Aorta (tissue), 5 donors: ENCODE results near the gene SLC35B3. TPM values are rescaled to one million over a fixed set of nuclear protein-coding genes. Genes with fewer than 3 reads are reported as not detected.

ENCODE experiments used
- ATAC-seq: fragments of 200-7000 bp; cut with Tn5 transposase; one replicate; pipeline ENCODE4 v1.9.1; 2022; ENCODE audit warnings: moderate library complexity; ENCODE audit not compliant: low FRiP score
- DNase-seq, 2 donors: peaks; one replicate each; pipeline ENCODE4 v3.0.0-alpha.2; 2020
- H3K27ac ChIP-seq, 2 donors: one replicate each; pipeline ENCODE4 v1.5.1; 2013; ENCODE audit warnings: low read length in 2 of 2, mild to moderate bottlenecking in 2 of 2, moderate library complexity in 2 of 2, control low read depth in 1 of 2, inconsistent platforms in 1 of 2, low read depth in 1 of 2
- H3K27me3 ChIP-seq, 2 donors: one replicate each; pipeline ENCODE4 v1.6.1; 2013; ENCODE audit warnings: control low read depth in 1 of 2, low read length in 1 of 2, mild to moderate bottlenecking in 1 of 2, moderate library complexity in 1 of 2; ENCODE audit not compliant: insufficient read depth in 2 of 2, control insufficient read depth in 1 of 2
- H3K36me3 ChIP-seq, 2 donors: one replicate each; pipeline ENCODE4 v1.6.1; 2013; ENCODE audit warnings: control low read depth in 1 of 2, low read length in 1 of 2, mild to moderate bottlenecking in 1 of 2; ENCODE audit not compliant: insufficient read depth in 2 of 2, control insufficient read depth in 1 of 2
- H3K4me1 ChIP-seq, 2 donors: one replicate each; pipeline ENCODE4 v1.6.1; 2013; ENCODE audit warnings: low read length in 2 of 2, control low read depth in 1 of 2, mild to moderate bottlenecking in 1 of 2, moderate library complexity in 1 of 2; ENCODE audit not compliant: insufficient read depth in 2 of 2, control insufficient read depth in 1 of 2
- H3K4me3 ChIP-seq, 2 donors: one replicate each; pipeline ENCODE4 v1.5.1; 2013; ENCODE audit warnings: low read length in 2 of 2, control low read depth in 1 of 2, mild to moderate bottlenecking in 1 of 2
- H3K9me3 ChIP-seq: one replicate; pipeline ENCODE4 v1.6.1; 2013; ENCODE audit warnings: mild to moderate bottlenecking, low read length; ENCODE audit not compliant: control insufficient read depth
- WGBS, 2 donors: extraction: QIAGEN DNeasy Blood & Tissue Kit; methylation state at CpG; one replicate each; pipeline ENCODE4 v1.1.7; 2013; 5-methylcytosine and 5-hydroxymethylcytosine counted together
- intact Hi-C, 2 donors: fragments of 100-400 bp; cut with DNase I; formaldehyde crosslinking; loops; one replicate each; pipeline versions ENCODE4 v1.14.2 to v1.15.0; 2022
- long read RNA-seq, 2 donors: library from polyadenylated mRNA; unstranded; transcript quantifications; one replicate each; pipeline ENCODE4 v2.0.0, GENCODE V29; 2020 to 2021
- polyA plus RNA-seq, 2 donors: library from polyadenylated mRNA; stranded (reverse); fragments of 200-250 nt; gene quantifications; one replicate each; pipeline ENCODE4 v1.2.3, GENCODE V29; 2013
- total RNA-seq, 2 donors: library from RNA; stranded (reverse); fragmentation: NEBNext Ultra II Directional; extraction: Animal tissue kit (Norgen Biotek cat#: 25700); gene quantifications; one replicate each; pipeline ENCODE4 v1.2.1, GENCODE V29; 2021
- donor health status: healthy with polysubstance abuse.
- donor health status: Bipolar disorder and iron deficiency.
- donor health status: DM: no; HTN: no; CAD: no.
- donor health status: DM: no; HTN: no; CAD: no.
- donor health status: DM: yes; HTN: yes; CAD: no.

Gene SLC35B3
- 10 to 100 TPM; 17.2 to 17.8 TPM for total RNA-seq
- polyA plus RNA-seq = 10 to 100 TPM; 18.9 to 22.4 TPM
- long read RNA-seq, donor 1, transcript SLC35B3-202 (11 exons, 1,973 nt) = major isoform, 16 of 37 reads
- long read RNA-seq, donor 1, partial matches to known transcripts = 3 of 37 reads
- long read RNA-seq, donor 1, other reads (novel, unspliced or antisense) = 18 of 37 reads
- long read RNA-seq, donor 2, partial matches to known transcripts = 0 of 7 reads
- long read RNA-seq, donor 2, other reads (novel, unspliced or antisense) = 7 of 7 reads

GRCh38 chr6:8435093-8435844 lies at the start of gene SLC35B3:
Gene SLC35B3, minus strand, starts transcription at chr6:8435545.
- peak; percentile 100 for ATAC-seq
- no peaks in the 10 kb centered on the region for H3K4me1 ChIP-seq
- intact Hi-C loops = loop anchor here in 1 of 2 donors (10.0 kb wide), 1 partner anchor 530 kb away; no protein-coding TSS in a partner anchor
- H3K36me3 ChIP-seq = no peaks in the 10 kb centered on the region
- H3K27me3 ChIP-seq = no peaks in the 10 kb centered on the region
- peak; percentile 97 to 99 for DNase-seq
- H3K27ac ChIP-seq = peak within 1 kb of the TSS; percentile 4 to 81
- 0 to 1% methylated on average over 57 to 62 of the region's 62 CpGs for WGBS, 2 donors
- H3K9me3 ChIP-seq = no peaks in the 10 kb centered on the region
- peak within 1 kb of the TSS; percentile 85 to 99 for H3K4me3 ChIP-seq

GRCh38 chr6:8483650-8484049 lies 48.3 kb upstream of the SLC35B3 start:
- H3K4me1 ChIP-seq = no peaks in the 10 kb centered on the region
- ATAC-seq = no peak
- DNase-seq = no peak
- no peak overlapping the region for H3K4me3 ChIP-seq
- no peak overlapping the region for H3K27ac ChIP-seq
- no peaks in the 10 kb centered on the region for H3K36me3 ChIP-seq
- WGBS, 2 donors = 58 to 78% methylated on average over 1 of the region's 1 CpG
- H3K27me3 ChIP-seq = no peaks in the 10 kb centered on the region
- H3K9me3 ChIP-seq = no peaks in the 10 kb centered on the region
- intact Hi-C loops = no loop called here

GRCh38 chr6:8481727-8482126 lies 46.4 kb upstream of the SLC35B3 start:
- Histone ChIP-seq H3K4me1 (no peaks in the 10 kb centered on the region), H3K4me3 (no peak overlapping the region), H3K36me3 (no peaks in the 10 kb centered on the region), H3K9me3 (no peaks in the 10 kb centered on the region), H3K27me3 (no peaks in the 10 kb centered on the region), H3K27ac (no peak overlapping the region)
- ATAC-seq (no peak), DNase-seq (no peak)
- intact Hi-C loops = no loop called here
- 33 to 45% methylated on average over 2 of the region's 2 CpGs for WGBS, 2 donors

DNA sequence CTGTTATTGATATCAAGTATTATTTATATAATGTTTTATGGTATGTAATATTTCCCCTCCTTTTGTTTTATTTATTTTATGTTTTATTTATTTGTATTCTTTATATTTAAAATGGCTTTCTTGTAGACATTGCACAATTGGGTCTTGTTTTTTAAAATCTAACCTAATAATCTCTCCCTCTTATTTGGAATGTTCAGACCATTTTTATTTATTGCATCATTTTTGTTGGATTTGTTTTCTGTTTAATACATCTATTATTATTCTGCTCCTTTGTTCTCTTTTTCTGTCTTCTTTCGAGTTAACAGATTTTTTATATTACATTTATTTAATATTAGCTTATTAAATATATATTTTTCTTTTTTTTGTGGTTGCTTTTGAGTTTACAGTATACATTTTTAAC lies 43.1 kb upstream of the SLC35B3 start:
- intact Hi-C loops = no loop called here
- no peak overlapping the region for H3K4me3 ChIP-seq
- H3K4me1 ChIP-seq = no peaks in the 10 kb centered on the region
- no peaks in the 10 kb centered on the region for H3K9me3 ChIP-seq
- no peak for DNase-seq
- H3K27me3 ChIP-seq = no peaks in the 10 kb centered on the region
- H3K36me3 ChIP-seq = peaks cover 0 to 5% of the 10 kb centered on the region in 2 donors
- no peak overlapping the region for H3K27ac ChIP-seq
- ATAC-seq = no peak
- WGBS, 2 donors = 74 to 83% methylated on average over 1 of the region's 1 CpG

GRCh38 chr6:8476656-8477055 lies 41.3 kb upstream of the SLC35B3 start:
- no peak for DNase-seq
- intact Hi-C loops = no loop called here
- H3K4me1 ChIP-seq = no peaks in the 10 kb centered on the region
- H3K27ac ChIP-seq = no peak overlapping the region
- no peaks in the 10 kb centered on the region for H3K9me3 ChIP-seq
- no peaks in the 10 kb centered on the region for H3K27me3 ChIP-seq
- peaks cover 0 to 5% of the 10 kb centered on the region in 2 donors for H3K36me3 ChIP-seq
- 65 to 82% methylated on average over 1 of the region's 1 CpG for WGBS, 2 donors
- ATAC-seq = no peak
- H3K4me3 ChIP-seq = no peak overlapping the region

- ATAC-seq = no peak
- no peaks in the 10 kb centered on the region for H3K4me1 ChIP-seq
- H3K27ac ChIP-seq = no peak overlapping the region
- DNase-seq = no peak
- H3K27me3 ChIP-seq = no peaks in the 10 kb centered on the region
- no peaks in the 10 kb centered on the region for H3K9me3 ChIP-seq
- H3K4me3 ChIP-seq = no peak overlapping the region
- no peaks in the 10 kb centered on the region for H3K36me3 ChIP-seq
- WGBS, 2 donors = 57 to 63% methylated on average over 6 of the region's 6 CpGs
- intact Hi-C loops = no loop called here
Observed at GRCh38 chr6:8468552-8469356, 33.4 kb upstream of the SLC35B3 start.

GRCh38 chr6:8462694-8463093 lies 27.3 kb upstream of the SLC35B3 start:
- intact Hi-C loops = no loop called here
- no peak for ATAC-seq
- H3K27ac ChIP-seq = no peak overlapping the region

DNA sequence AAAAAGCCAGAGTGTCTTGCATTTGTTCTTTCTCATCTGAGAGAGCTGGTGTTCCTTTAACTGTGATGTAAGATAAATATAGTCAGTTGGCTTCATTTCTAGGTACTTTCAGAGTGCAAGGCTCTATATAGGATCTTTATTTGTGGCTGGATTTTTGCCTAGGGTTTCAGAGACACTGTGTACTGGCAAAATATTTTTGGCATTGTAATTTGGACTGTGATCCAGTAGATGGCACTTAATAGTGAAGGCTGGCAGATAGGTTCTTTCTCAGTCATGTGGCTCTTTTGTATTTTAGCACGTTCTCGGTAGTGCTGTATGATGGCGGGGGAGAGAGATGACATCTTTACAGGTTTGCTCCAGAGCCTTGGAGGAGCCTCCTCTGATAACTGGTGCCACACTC lies 26.8 kb upstream of the SLC35B3 start:
- H3K36me3 ChIP-seq = no peaks in the 10 kb centered on the region
- no peak overlapping the region for H3K27ac ChIP-seq
- H3K27me3 ChIP-seq = no peaks in the 10 kb centered on the region
- intact Hi-C loops = no loop called here
- no peak overlapping the region for H3K4me3 ChIP-seq
- 89 to 94% methylated on average over 3 of the region's 3 CpGs for WGBS, 2 donors
- H3K4me1 ChIP-seq = no peaks in the 10 kb centered on the region
- ATAC-seq (no peak), DNase-seq (no peak)
- H3K9me3 ChIP-seq = no peaks in the 10 kb centered on the region

More at GRCh38 chr6:8462694-8463093, 27.3 kb upstream of the SLC35B3 start:
- WGBS, 2 donors = 62 to 74% methylated on average over 1 of the region's 1 CpG
- H3K9me3 ChIP-seq = no peaks in the 10 kb centered on the region
- H3K4me3 ChIP-seq = no peak overlapping the region
- no peak for DNase-seq
- H3K27me3 ChIP-seq = no peaks in the 10 kb centered on the region
- H3K36me3 ChIP-seq = no peaks in the 10 kb centered on the region
- H3K4me1 ChIP-seq = no peaks in the 10 kb centered on the region
